ENCODE measurements around the gene RB1.

RB1 gene

DNA sequence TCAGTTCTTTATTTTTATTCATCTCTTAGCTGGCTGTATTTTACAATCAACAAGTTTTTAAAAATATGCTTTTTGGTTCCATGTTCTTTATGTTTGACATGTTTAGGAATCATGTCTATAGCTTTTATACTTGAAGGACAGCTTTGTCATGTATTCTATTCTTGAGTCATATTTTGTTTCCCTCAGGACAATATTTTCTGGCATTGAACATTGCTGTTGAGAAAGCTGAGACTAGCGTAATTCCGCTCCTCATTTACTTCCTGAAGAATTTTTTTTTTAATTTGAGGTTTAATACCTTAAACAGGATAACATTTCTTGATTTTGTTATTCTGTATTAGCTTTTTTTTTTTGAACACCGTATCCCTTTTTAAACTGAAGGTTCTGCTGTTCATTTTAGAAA lies 53.2 kb downstream of the RB1 start:
- Histone ChIP-seq H3K27ac (no peak overlapping the region), H3K4me3 (ENCODE audit: low read depth, low read length) (no peak overlapping the region), H3K27me3 (replicated peaks) (no peaks in the 10 kb centered on the region), H3K36me3 (replicated peaks) (no peaks in the 10 kb centered on the region)
- no peak for DNase-seq
- TF ChIP-seq, protein P1, sequence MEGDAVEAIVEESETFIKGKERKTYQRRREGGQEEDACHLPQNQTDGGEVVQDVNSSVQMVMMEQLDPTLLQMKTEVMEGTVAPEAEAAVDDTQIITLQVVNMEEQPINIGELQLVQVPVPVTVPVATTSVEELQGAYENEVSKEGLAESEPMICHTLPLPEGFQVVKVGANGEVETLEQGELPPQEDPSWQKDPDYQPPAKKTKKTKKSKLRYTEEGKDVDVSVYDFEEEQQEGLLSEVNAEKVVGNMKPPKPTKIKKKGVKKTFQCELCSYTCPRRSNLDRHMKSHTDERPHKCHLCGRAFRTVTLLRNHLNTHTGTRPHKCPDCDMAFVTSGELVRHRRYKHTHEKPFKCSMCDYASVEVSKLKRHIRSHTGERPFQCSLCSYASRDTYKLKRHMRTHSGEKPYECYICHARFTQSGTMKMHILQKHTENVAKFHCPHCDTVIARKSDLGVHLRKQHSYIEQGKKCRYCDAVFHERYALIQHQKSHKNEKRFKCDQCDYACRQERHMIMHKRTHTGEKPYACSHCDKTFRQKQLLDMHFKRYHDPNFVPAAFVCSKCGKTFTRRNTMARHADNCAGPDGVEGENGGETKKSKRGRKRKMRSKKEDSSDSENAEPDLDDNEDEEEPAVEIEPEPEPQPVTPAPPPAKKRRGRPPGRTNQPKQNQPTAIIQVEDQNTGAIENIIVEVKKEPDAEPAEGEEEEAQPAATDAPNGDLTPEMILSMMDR (IDR thresholded peaks at IDR 0.05; ENCODE audit: low read depth, low read length, missing control alignments): no peak
- in situ Hi-C loops (cut with HindIII; ENCODE audit: low pct_ligation_motif_present, low sequenced_read_pairs): loop anchor here (25.0 kb wide), 1 partner anchor 206 kb away; no protein-coding TSS in a partner anchor

DNA sequence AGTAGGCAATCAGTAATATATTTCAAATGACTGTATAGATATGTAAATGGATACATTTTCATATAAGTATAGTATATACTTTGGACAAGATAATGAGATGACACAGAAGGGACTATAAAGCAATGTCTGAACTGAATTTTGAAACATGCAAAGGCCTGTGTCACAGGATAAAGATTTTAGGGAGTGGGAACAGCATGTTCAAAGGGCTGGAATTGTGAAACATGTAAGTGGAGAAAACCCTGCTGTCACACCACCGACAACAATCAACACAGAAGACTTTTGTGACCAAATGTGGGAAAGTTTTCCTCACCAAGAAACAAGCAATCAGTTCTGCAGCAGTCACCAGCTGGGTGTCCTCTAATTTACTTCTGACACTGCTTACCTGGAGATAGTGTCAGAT lies 66.4 kb downstream of the RB1 start:
- no peaks in the 10 kb centered on the region for H3K27me3 ChIP-seq (replicated peaks)
- H3K4me3 ChIP-seq (ENCODE audit: low read depth, low read length): no peak overlapping the region
- TF ChIP-seq, protein P1 (IDR thresholded peaks at IDR 0.05; ENCODE audit: low read depth, low read length, missing control alignments): no peak
- DNase-seq: no peak
- peaks cover 3% of the 10 kb centered on the region for H3K36me3 ChIP-seq (replicated peaks)
- H3K27ac ChIP-seq: no peak overlapping the region
- in situ Hi-C loops (cut with HindIII; ENCODE audit: low pct_ligation_motif_present, low sequenced_read_pairs): loop anchor here (25.0 kb wide), 1 partner anchor 192 kb away; no protein-coding TSS in a partner anchor

DNA sequence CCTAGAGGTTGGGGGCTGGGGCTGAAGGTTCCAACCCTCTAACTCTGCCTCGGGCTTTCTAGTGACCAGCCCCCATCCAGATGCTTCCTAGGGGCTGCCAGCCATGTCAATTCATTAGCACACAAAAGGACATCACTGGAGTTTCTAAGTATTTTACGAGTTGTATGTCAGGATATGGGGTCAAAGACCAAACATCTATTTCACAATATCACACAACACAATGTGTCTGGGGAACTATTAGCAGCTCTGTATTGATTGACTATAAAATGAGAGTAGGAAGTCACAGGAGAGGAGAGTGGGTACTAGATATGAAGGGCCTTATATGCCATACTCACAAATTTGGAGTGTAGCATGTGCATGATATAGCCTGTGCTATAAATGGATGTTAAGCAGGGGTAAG lies 67.3 kb downstream of the RB1 start:
- no peaks in the 10 kb centered on the region for H3K27me3 ChIP-seq (replicated peaks)
- H3K36me3 ChIP-seq (replicated peaks): peaks cover 3% of the 10 kb centered on the region
- no peak overlapping the region for H3K27ac ChIP-seq
- no peak for DNase-seq
- TF ChIP-seq, protein P1 (IDR thresholded peaks at IDR 0.05; ENCODE audit: low read depth, low read length, missing control alignments): no peak
- in situ Hi-C loops (cut with HindIII; ENCODE audit: low pct_ligation_motif_present, low sequenced_read_pairs): loop anchor here (25.0 kb wide), 1 partner anchor 191 kb away; no protein-coding TSS in a partner anchor
- H3K4me3 ChIP-seq (ENCODE audit: low read depth, low read length): no peak overlapping the region

- H3K36me3 ChIP-seq (replicated peaks): peaks cover 3% of the 10 kb centered on the region
- TF ChIP-seq, protein P1 (IDR thresholded peaks at IDR 0.05; ENCODE audit: low read depth, low read length, missing control alignments): no peak
- in situ Hi-C loops (cut with HindIII; ENCODE audit: low pct_ligation_motif_present, low sequenced_read_pairs): no loop called here
- no peak for DNase-seq
- no peak overlapping the region for H3K27ac ChIP-seq
- H3K4me3 ChIP-seq (ENCODE audit: low read depth, low read length): no peak overlapping the region
- no peaks in the 10 kb centered on the region for H3K27me3 ChIP-seq (replicated peaks)
Measured at GRCh38 chr13:48377857-48378256, 74.3 kb downstream of the RB1 start.

DNA sequence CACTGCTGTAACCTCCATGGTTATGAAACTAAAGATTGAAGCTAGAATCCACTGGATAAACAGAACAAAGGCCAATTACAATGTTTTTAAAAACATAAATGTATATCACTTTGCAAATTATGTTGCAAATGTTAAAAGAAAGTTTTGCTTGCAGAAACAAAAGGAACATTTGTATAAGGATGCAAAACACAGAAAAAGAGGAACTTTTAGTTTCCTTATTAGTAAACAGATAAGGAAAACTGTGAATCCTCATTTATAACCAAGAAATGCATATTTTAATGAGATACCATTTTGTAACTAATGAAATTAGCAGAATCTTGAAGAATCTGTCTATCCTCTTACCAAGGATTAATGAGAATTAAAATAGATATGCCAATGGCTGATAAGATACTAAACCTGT lies 77.0 kb downstream of the RB1 start:
- Histone ChIP-seq H3K36me3 (replicated peaks) (no peaks in the 10 kb centered on the region), H3K4me3 (ENCODE audit: low read depth, low read length) (no peak overlapping the region), H3K27me3 (replicated peaks) (no peaks in the 10 kb centered on the region), H3K27ac (no peak overlapping the region)
- no peak for DNase-seq
- in situ Hi-C loops (cut with HindIII; ENCODE audit: low pct_ligation_motif_present, low sequenced_read_pairs): no loop called here
- TF ChIP-seq, protein P1 (IDR thresholded peaks at IDR 0.05; ENCODE audit: low read depth, low read length, missing control alignments): no peak

DNA sequence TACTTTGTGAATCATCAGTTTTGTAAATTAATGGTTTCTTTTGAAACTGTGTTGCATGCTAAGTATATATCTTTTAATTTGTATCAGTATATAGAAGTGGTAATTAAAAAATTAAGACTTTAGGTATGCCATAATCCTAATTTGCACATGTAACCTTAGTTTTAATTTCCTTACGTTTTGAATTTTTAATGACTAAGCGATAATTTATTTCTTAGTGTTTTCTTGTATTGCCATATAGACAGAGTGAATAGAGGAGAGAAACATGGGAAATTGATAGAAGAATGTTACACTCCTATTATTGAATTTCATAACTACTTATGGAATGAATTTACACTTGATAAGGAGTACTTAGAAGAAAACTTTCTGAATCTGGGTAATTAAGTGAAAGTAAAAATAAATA lies 79.8 kb downstream of the RB1 start:
- TF ChIP-seq, protein P1 (IDR thresholded peaks at IDR 0.05; ENCODE audit: low read depth, low read length, missing control alignments): no peak
- no peak overlapping the region for H3K4me3 ChIP-seq (ENCODE audit: low read depth, low read length)
- no peaks in the 10 kb centered on the region for H3K36me3 ChIP-seq (replicated peaks)
- H3K27ac ChIP-seq: no peak overlapping the region
- no peaks in the 10 kb centered on the region for H3K27me3 ChIP-seq (replicated peaks)
- in situ Hi-C loops (cut with HindIII; ENCODE audit: low pct_ligation_motif_present, low sequenced_read_pairs): no loop called here
- DNase-seq: no peak
